Activated CD8-positive, alpha-beta memory T cell treated with anti-CD3 and anti-CD28 coated beads, Interleukin-2, amount 10 ng/mL, durations not matched to agents 7 days and 5 days (primary cell): ENCODE data around the gene NEK10. TPM values are rescaled to one million over a fixed set of nuclear protein-coding genes. Genes with fewer than 3 reads are reported as not detected.
"Not testable (repeated sequence)": the region's sequence is repeated elsewhere in the genome, so short reads cannot be mapped to it uniquely, and the experiment has no call there.

Experiments used
- ATAC-seq: fragments of 150-1000 bp; cut with Tn5 transposase; one replicate; pipeline ENCODE4 v1.10.0; 2021; ENCODE audit warnings: moderate library complexity
- CTCF ChIA-PET: fragments of 350-600 bp; sonication (Branson Sonifier 250); formaldehyde crosslinking; loops from one replicate; lab custom pipeline; 2021; ENCODE audit warnings: antibody characterized with exemption; lab: Charles Lee
- DNase-seq: peaks from one replicate; pipeline ENCODE4 v3.0.0-alpha.2; 2020
- H3K27ac Mint-ChIP-seq: one replicate; pipeline ENCODE4 v1.8.0; 2021; ENCODE audit warnings: mild to moderate bottlenecking, mixed read lengths
- H3K27me3 Mint-ChIP-seq: one replicate; pipeline ENCODE4 v1.8.0; 2021; ENCODE audit warnings: mixed read lengths
- H3K36me3 Mint-ChIP-seq: one replicate; pipeline ENCODE4 v1.8.0; 2021; ENCODE audit warnings: mild to moderate bottlenecking, mixed read lengths
- H3K4me1 Mint-ChIP-seq: one replicate; pipeline ENCODE4 v1.8.0; 2021; ENCODE audit warnings: mixed read lengths
- H3K4me3 Mint-ChIP-seq: one replicate; pipeline ENCODE4 v1.8.0; 2021; ENCODE audit warnings: mild to moderate bottlenecking, moderate library complexity, mixed read lengths
- H3K9me3 Mint-ChIP-seq: one replicate; pipeline ENCODE4 v1.8.0; 2022; ENCODE audit warnings: low read depth, mixed read lengths
- total RNA-seq, 2 experiments: library from RNA; stranded (reverse); gene quantifications; one replicate each; pipeline ENCODE4 v1.2.3, GENCODE V29; 2021

Gene NEK10
- total RNA-seq, 2 experiments from 2014 or later: 0.70 to 0.73 TPM

GRCh38 chr3:27319304-27319703 is 49.9 kb downstream of the NEK10 start:
- DNase-seq (no peak), ATAC-seq (no peak)
- H3K4me1 Mint-ChIP-seq: peaks cover 2% of the 10 kb centered on the region
- no peaks in the 10 kb centered on the region for H3K9me3 Mint-ChIP-seq
- no peaks in the 10 kb centered on the region for H3K36me3 Mint-ChIP-seq
- CTCF ChIA-PET: interaction anchor here (2.5 kb wide), 1 partner anchor 362 kb away, joined by 6 read pairs; no protein-coding TSS in a partner anchor
- no peaks in the 10 kb centered on the region for H3K27me3 Mint-ChIP-seq
- no peak overlapping the region for H3K4me3 Mint-ChIP-seq
- H3K27ac Mint-ChIP-seq: no peak overlapping the region

GRCh38 chr3:27317096-27317495 is 52.1 kb downstream of the NEK10 start:
- H3K27ac Mint-ChIP-seq: no peak overlapping the region
- ATAC-seq (no peak), DNase-seq (no peak)
- no peak overlapping the region for H3K4me3 Mint-ChIP-seq
- H3K9me3 Mint-ChIP-seq: no peaks in the 10 kb centered on the region
- CTCF ChIA-PET: interaction anchor here (1.3 kb wide), 1 partner anchor 41 kb away, joined by 3 read pairs; no protein-coding TSS in a partner anchor
- no peaks in the 10 kb centered on the region for H3K36me3 Mint-ChIP-seq
- peaks cover 2% of the 10 kb centered on the region for H3K4me1 Mint-ChIP-seq
- H3K27me3 Mint-ChIP-seq: no peaks in the 10 kb centered on the region

- CTCF ChIA-PET: interaction anchor here (2.0 kb wide), 1 partner anchor 367 kb away, joined by 9 read pairs; no protein-coding TSS in a partner anchor
- Mint-ChIP-seq H3K27ac (no peak overlapping the region), H3K4me1 (peaks cover 4% of the 10 kb centered on the region), H3K4me3 (no peak overlapping the region), H3K9me3 (no peaks in the 10 kb centered on the region), H3K36me3 (no peaks in the 10 kb centered on the region), H3K27me3 (peaks cover 4% of the 10 kb centered on the region)
- DNase-seq: no peak
- no peak for ATAC-seq
Observed at GRCh38 chr3:27315003-27315402, 54.2 kb downstream of the NEK10 start.

GRCh38 chr3:27312044-27312668 is 57.0 kb downstream of the NEK10 start:
- CTCF ChIA-PET: interaction anchor here (0.6 to 3.9 kb wide), 6 partner anchors 34 to 369 kb away, joined by 3 to 18 read pairs (median 4); no protein-coding TSS in a partner anchor
- H3K4me1 Mint-ChIP-seq: peaks cover 4% of the 10 kb centered on the region
- DNase-seq (no peak), ATAC-seq (peak; percentile 64)
- no peaks in the 10 kb centered on the region for H3K9me3 Mint-ChIP-seq
- H3K4me3 Mint-ChIP-seq: no peak overlapping the region
- H3K36me3 Mint-ChIP-seq: no peaks in the 10 kb centered on the region
- H3K27ac Mint-ChIP-seq: no peak overlapping the region
- peaks cover 5% of the 10 kb centered on the region for H3K27me3 Mint-ChIP-seq

- Mint-ChIP-seq H3K27ac (no peak overlapping the region), H3K27me3 (peaks cover 5% of the 10 kb centered on the region), H3K36me3 (no peaks in the 10 kb centered on the region), H3K4me1 (peaks cover 4% of the 10 kb centered on the region), H3K4me3 (no peak overlapping the region), H3K9me3 (no peaks in the 10 kb centered on the region)
- ATAC-seq (no peak), DNase-seq (no peak)
- CTCF ChIA-PET: interaction anchor here (0.6 to 3.9 kb wide), 6 partner anchors 34 to 400 kb away, joined by 3 to 18 read pairs (median 4); no protein-coding TSS in a partner anchor
Observed at GRCh38 chr3:27311400-27311799, 57.8 kb downstream of the NEK10 start.

GRCh38 chr3:27310688-27311087 is 58.5 kb downstream of the NEK10 start:
- H3K27ac Mint-ChIP-seq: no peak overlapping the region
- H3K4me3 Mint-ChIP-seq: no peak overlapping the region
- DNase-seq (no peak), ATAC-seq (no peak)
- H3K36me3 Mint-ChIP-seq: no peaks in the 10 kb centered on the region
- no peaks in the 10 kb centered on the region for H3K9me3 Mint-ChIP-seq
- peaks cover 4% of the 10 kb centered on the region for H3K4me1 Mint-ChIP-seq
- H3K27me3 Mint-ChIP-seq: peaks cover 5% of the 10 kb centered on the region
- CTCF ChIA-PET: interaction anchor here (1.0 to 3.9 kb wide), 4 partner anchors 44 to 401 kb away, joined by 3 to 18 read pairs (median 8); no protein-coding TSS in a partner anchor

- ATAC-seq (no peak), DNase-seq (no peak)
- peaks cover 5% of the 10 kb centered on the region for H3K27me3 Mint-ChIP-seq
- H3K27ac Mint-ChIP-seq: no peak overlapping the region
- H3K36me3 Mint-ChIP-seq: no peaks in the 10 kb centered on the region
- no peaks in the 10 kb centered on the region for H3K9me3 Mint-ChIP-seq
- H3K4me1 Mint-ChIP-seq: peaks cover 4% of the 10 kb centered on the region
- H3K4me3 Mint-ChIP-seq: no peak overlapping the region
- CTCF ChIA-PET: no interaction called here
Observed at GRCh38 chr3:27307566-27307965, 61.6 kb downstream of the NEK10 start.

GRCh38 chr3:27302891-27303290 is 66.3 kb downstream of the NEK10 start:
- Mint-ChIP-seq H3K27ac (no peak overlapping the region), H3K36me3 (peaks cover 4% of the 10 kb centered on the region), H3K4me1 (no peaks in the 10 kb centered on the region), H3K9me3 (peaks cover 11% of the 10 kb centered on the region), H3K27me3 (no peaks in the 10 kb centered on the region), H3K4me3 (no peak overlapping the region)
- ATAC-seq (no peak), DNase-seq (no peak)
- CTCF ChIA-PET: no interaction called here

- H3K36me3 Mint-ChIP-seq, H3K4me3 Mint-ChIP-seq, ATAC-seq, DNase-seq, H3K27ac Mint-ChIP-seq, H3K4me1 Mint-ChIP-seq, CTCF ChIA-PET, H3K27me3 Mint-ChIP-seq: not testable (repeated sequence)
- H3K9me3 Mint-ChIP-seq: peaks cover 11% of the 10 kb centered on the region
Observed at GRCh38 chr3:27298981-27299380, 70.2 kb downstream of the NEK10 start.

- H3K4me3 Mint-ChIP-seq: no peak overlapping the region
- DNase-seq: no peak
- H3K9me3 Mint-ChIP-seq: peaks cover 6% of the 10 kb centered on the region
- no peaks in the 10 kb centered on the region for H3K4me1 Mint-ChIP-seq
- H3K27me3 Mint-ChIP-seq: no peaks in the 10 kb centered on the region
- H3K36me3 Mint-ChIP-seq: no peaks in the 10 kb centered on the region
- CTCF ChIA-PET: no interaction called here
- H3K27ac Mint-ChIP-seq: no peak overlapping the region
- no peak for ATAC-seq
Observed at GRCh38 chr3:27293939-27294338, 75.2 kb downstream of the NEK10 start.

- Mint-ChIP-seq H3K4me3 (no peak overlapping the region), H3K36me3 (no peaks in the 10 kb centered on the region), H3K4me1 (no peaks in the 10 kb centered on the region), H3K9me3 (no peaks in the 10 kb centered on the region), H3K27ac (no peak overlapping the region), H3K27me3 (no peaks in the 10 kb centered on the region)
- no peak for ATAC-seq
- no peak for DNase-seq
- CTCF ChIA-PET: interaction anchor here (1.4 kb wide), 1 partner anchor 11 kb away, joined by 4 read pairs; no protein-coding TSS in a partner anchor
Observed at GRCh38 chr3:27290760-27291159, 78.4 kb downstream of the NEK10 start.

GRCh38 chr3:27289769-27290413 is 79.3 kb downstream of the NEK10 start:
- no peaks in the 10 kb centered on the region for H3K27me3 Mint-ChIP-seq
- no peaks in the 10 kb centered on the region for H3K9me3 Mint-ChIP-seq
- H3K4me3 Mint-ChIP-seq: no peak overlapping the region
- H3K27ac Mint-ChIP-seq: no peak overlapping the region
- CTCF ChIA-PET: no interaction called here
- DNase-seq (no peak), ATAC-seq (no peak)
- no peaks in the 10 kb centered on the region for H3K4me1 Mint-ChIP-seq
- no peaks in the 10 kb centered on the region for H3K36me3 Mint-ChIP-seq

GRCh38 chr3:27287052-27287451 is 82.1 kb downstream of the NEK10 start:
- Mint-ChIP-seq H3K4me3 (no peak overlapping the region), H3K36me3 (no peaks in the 10 kb centered on the region), H3K27me3 (no peaks in the 10 kb centered on the region), H3K9me3 (no peaks in the 10 kb centered on the region), H3K27ac (no peak overlapping the region), H3K4me1 (no peaks in the 10 kb centered on the region)
- CTCF ChIA-PET: interaction anchor here (1.0 kb wide), 1 partner anchor 394 kb away, joined by 3 read pairs; no protein-coding TSS in a partner anchor
- ATAC-seq (no peak), DNase-seq (no peak)

- DNase-seq, ATAC-seq, H3K4me1 Mint-ChIP-seq, H3K27me3 Mint-ChIP-seq, H3K27ac Mint-ChIP-seq, H3K4me3 Mint-ChIP-seq, H3K36me3 Mint-ChIP-seq, H3K9me3 Mint-ChIP-seq: not testable (repeated sequence)
- CTCF ChIA-PET: interaction anchor here (1.0 kb wide), 1 partner anchor 395 kb away, joined by 3 read pairs; no protein-coding TSS in a partner anchor
Observed at GRCh38 chr3:27286467-27286866, 82.7 kb downstream of the NEK10 start.
